ENCODE measurements around the gene IQGAP1.

IQGAP1 gene

DNA sequence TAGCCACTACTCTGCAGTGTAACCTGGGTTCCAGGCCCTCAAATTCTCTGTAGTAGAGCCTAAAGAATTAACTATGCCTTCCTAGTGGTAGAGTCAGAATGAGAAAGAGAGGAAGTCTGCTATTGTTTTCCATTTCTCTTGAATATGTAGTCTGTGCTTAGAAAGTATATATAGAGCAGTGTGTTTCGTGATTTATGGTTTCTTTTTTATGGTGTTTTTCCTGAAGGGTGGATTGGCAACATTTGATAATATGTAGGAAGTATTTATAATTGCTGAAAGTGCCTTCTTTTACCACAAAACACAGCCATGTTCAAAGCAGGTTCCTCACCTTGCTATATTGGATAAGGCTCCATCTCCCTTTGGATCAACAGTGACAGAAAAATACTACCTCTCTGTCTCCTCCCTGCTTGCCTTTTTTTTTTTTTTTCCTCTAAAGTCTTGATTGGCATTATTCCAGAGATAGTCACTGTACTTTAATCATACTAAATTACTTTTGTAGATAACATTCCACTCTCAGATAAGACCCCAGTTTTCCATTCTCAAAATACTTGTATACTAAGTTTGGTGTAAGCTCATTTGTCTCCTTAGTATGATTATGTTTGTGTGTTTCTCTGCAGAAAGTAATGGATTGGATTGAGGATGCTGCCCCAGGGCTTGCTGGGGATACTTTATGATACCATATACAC is 47.8 kb downstream of the IQGAP1 start:
- ChIA-PET POLR2A (interaction anchor here (2.6 kb wide), 1 partner anchor 48 kb away, joined by 12 read pairs; the partner anchor contains the start of gene IQGAP1), CTCF (no interaction called here)
- no peak for DNase-seq (ENCODE audit: extremely low spot score)
- TF ChIP-seq CTBP1 (IDR thresholded peaks at IDR 0.05; ENCODE audit: borderline replicate concordance): no peak
- TF ChIP-seq FOXA1 (IDR thresholded peaks at IDR 0.05): no peak
- TF ChIP-seq ZNF384 (IDR thresholded peaks at IDR 0.05): no peak
- no peak for TF ChIP-seq BHLHE40 (IDR thresholded peaks at IDR 0.05; ENCODE audit: borderline replicate concordance)
- TF ChIP-seq NFRKB (IDR thresholded peaks at IDR 0.05): no peak
- no peak for TF ChIP-seq HDGF (IDR thresholded peaks at IDR 0.05; ENCODE audit: borderline replicate concordance)
- TF ChIP-seq, protein P1, sequence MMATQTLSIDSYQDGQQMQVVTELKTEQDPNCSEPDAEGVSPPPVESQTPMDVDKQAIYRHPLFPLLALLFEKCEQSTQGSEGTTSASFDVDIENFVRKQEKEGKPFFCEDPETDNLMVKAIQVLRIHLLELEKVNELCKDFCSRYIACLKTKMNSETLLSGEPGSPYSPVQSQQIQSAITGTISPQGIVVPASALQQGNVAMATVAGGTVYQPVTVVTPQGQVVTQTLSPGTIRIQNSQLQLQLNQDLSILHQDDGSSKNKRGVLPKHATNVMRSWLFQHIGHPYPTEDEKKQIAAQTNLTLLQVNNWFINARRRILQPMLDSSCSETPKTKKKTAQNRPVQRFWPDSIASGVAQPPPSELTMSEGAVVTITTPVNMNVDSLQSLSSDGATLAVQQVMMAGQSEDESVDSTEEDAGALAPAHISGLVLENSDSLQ (IDR thresholded peaks at IDR 0.05): no peak
- TF ChIP-seq ARNT (IDR thresholded peaks at IDR 0.05): no peak
- no peak for TF ChIP-seq SP1 (IDR thresholded peaks at IDR 0.05)

DNA sequence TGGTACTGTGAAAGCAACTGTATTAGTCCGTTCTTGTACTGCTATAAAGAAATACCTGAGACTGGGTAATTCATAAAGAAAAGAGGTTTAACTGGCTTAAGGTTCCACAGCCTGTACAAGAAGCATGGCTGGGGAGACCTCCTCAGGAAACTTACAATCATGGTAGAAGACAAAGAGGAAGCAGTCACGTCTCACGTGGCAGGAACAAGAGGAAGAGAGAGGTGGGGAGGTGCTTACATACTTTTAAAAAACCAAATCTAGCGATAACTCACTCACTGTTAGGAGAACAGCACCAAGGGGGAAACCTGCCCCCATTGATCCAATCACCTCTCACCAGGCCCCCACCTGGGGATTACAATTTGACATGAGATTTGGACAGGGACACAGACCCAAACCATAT is 48.9 kb downstream of the IQGAP1 start:
- TF ChIP-seq FOXK2 (IDR thresholded peaks at IDR 0.05) (no peak), CTBP1 (IDR thresholded peaks at IDR 0.05; ENCODE audit: borderline replicate concordance) (no peak)
- ChIA-PET CTCF (no interaction called here), POLR2A (interaction anchor here (2.6 kb wide), 1 partner anchor 49 kb away, joined by 12 read pairs; the partner anchor contains the start of gene IQGAP1)
- DNase-seq (ENCODE audit: extremely low spot score): no peak

DNA sequence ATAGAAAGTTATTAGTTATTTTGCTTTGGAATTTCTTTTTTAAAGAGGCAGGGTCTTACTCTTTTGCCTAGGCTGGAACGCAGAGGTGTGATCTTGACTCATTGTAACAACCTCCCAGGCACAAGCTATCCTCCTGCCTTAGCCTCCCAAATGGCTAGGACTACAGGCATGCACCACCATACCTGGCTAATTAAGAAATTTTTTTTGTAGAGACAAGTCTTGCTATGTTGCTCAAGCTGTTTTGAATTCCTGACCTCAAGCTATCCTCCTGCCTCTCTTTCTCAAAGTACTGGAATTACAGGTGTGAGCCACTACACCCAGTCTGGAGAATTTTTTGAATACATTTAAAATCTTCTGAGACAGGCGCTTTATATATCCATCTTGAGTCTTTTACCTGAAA is 49.5 kb downstream of the IQGAP1 start:
- TF ChIP-seq NFRKB (IDR thresholded peaks at IDR 0.05) (no peak), SUZ12 (IDR thresholded peaks at IDR 0.05) (no peak), HDGF (IDR thresholded peaks at IDR 0.05; ENCODE audit: borderline replicate concordance) (no peak), ZNF384 (IDR thresholded peaks at IDR 0.05) (no peak), FOXK2 (IDR thresholded peaks at IDR 0.05) (no peak), BHLHE40 (IDR thresholded peaks at IDR 0.05; ENCODE audit: borderline replicate concordance) (no peak), FOXA1 (IDR thresholded peaks at IDR 0.05) (no peak), FOXM1 (IDR thresholded peaks at IDR 0.05; ENCODE audit: borderline replicate concordance) (no peak), CTBP1 (IDR thresholded peaks at IDR 0.05; ENCODE audit: borderline replicate concordance) (no peak), TARDBP (IDR thresholded peaks at IDR 0.05) (no peak), ARNT (IDR thresholded peaks at IDR 0.05) (no peak), ELF4 (IDR thresholded peaks at IDR 0.05) (no peak), L3MBTL2 (conservative IDR thresholded peaks at IDR 0.05) (no peak)
- TF ChIP-seq, protein P1 (IDR thresholded peaks at IDR 0.05): no peak
- no peak for DNase-seq (ENCODE audit: extremely low spot score)
- ChIA-PET CTCF (no interaction called here), POLR2A (interaction anchor here (2.6 kb wide), 1 partner anchor 50 kb away, joined by 12 read pairs; the partner anchor contains the start of gene IQGAP1)

DNA sequence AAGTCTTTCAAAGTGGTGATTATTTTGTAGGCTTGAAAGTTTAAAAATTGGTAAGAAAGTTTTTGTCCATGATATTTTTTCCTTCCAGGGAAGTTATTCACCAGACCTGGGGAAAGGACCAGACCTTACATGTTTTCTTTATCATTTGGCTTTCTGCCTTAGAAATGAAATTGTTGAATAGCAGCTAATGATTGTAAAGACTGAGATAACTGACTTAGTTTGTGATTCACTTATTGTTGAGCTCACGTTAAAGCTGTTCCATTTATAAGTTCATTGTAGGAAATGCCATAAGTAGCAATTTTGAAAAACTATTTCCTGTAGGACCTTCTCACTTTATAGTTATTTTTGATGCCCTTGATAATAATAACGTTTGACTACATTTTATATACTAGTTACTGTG is 51.9 kb downstream of the IQGAP1 start:
- TF ChIP-seq, protein P1 (IDR thresholded peaks at IDR 0.05): no peak
- TF ChIP-seq ZNF384 (IDR thresholded peaks at IDR 0.05) (no peak), ARNT (IDR thresholded peaks at IDR 0.05) (no peak), HDGF (IDR thresholded peaks at IDR 0.05; ENCODE audit: borderline replicate concordance) (no peak), TARDBP (IDR thresholded peaks at IDR 0.05) (no peak), BHLHE40 (IDR thresholded peaks at IDR 0.05; ENCODE audit: borderline replicate concordance) (no peak), SP1 (IDR thresholded peaks at IDR 0.05) (no peak), FOXM1 (IDR thresholded peaks at IDR 0.05; ENCODE audit: borderline replicate concordance) (no peak)
- ChIA-PET POLR2A (interaction anchor here (1.3 kb wide), 1 partner anchor 52 kb away, joined by 3 read pairs; the partner anchor contains the start of gene IQGAP1), CTCF (interaction anchor here (1.0 kb wide), 1 partner anchor 8 kb away, joined by 5 read pairs; no protein-coding TSS in a partner anchor)
- DNase-seq (ENCODE audit: extremely low spot score): no peak

DNA sequence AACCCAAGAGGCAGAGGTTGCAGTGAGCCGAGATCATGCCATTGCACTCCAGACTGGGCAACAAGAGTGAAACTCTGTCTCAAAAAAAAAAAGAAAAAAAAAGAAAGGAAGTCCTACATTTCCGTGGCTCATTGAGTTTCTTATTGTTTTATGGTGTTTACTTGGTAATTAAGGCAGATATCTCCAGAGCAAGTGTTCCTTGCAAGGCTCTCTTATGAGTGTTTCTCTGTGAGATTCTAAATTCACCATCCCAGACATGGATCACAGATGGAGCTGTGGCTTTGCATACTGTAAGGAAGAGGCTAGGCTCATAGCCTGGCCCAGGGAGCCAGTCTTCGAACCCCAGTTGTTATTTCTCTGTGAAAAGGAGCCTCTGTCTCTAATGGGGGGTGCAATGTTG is 53.0 kb downstream of the IQGAP1 start:
- no peak for DNase-seq (ENCODE audit: extremely low spot score)
- CTCF ChIA-PET: no interaction called here
- POLR2A ChIA-PET: no interaction called here
- TF ChIP-seq, protein P1 (IDR thresholded peaks at IDR 0.05): no peak
- no peak for TF ChIP-seq L3MBTL2 (conservative IDR thresholded peaks at IDR 0.05)
- no peak for TF ChIP-seq CTBP1 (IDR thresholded peaks at IDR 0.05; ENCODE audit: borderline replicate concordance)
- TF ChIP-seq ZNF384 (IDR thresholded peaks at IDR 0.05): no peak
- no peak for TF ChIP-seq ARNT (IDR thresholded peaks at IDR 0.05)
- no peak for TF ChIP-seq BHLHE40 (IDR thresholded peaks at IDR 0.05; ENCODE audit: borderline replicate concordance)
- no peak for TF ChIP-seq NFRKB (IDR thresholded peaks at IDR 0.05)
- TF ChIP-seq HDGF (IDR thresholded peaks at IDR 0.05; ENCODE audit: borderline replicate concordance): no peak
- TF ChIP-seq SP1 (IDR thresholded peaks at IDR 0.05): no peak
- no peak for TF ChIP-seq FOXM1 (IDR thresholded peaks at IDR 0.05; ENCODE audit: borderline replicate concordance)
- no peak for TF ChIP-seq LEF1 (IDR thresholded peaks at IDR 0.05; ENCODE audit: borderline replicate concordance)
- no peak for TF ChIP-seq FOXA1 (IDR thresholded peaks at IDR 0.05)
- TF ChIP-seq SUZ12 (IDR thresholded peaks at IDR 0.05): no peak
- no peak for TF ChIP-seq FOXK2 (IDR thresholded peaks at IDR 0.05)
- no peak for TF ChIP-seq TARDBP (IDR thresholded peaks at IDR 0.05)

DNA sequence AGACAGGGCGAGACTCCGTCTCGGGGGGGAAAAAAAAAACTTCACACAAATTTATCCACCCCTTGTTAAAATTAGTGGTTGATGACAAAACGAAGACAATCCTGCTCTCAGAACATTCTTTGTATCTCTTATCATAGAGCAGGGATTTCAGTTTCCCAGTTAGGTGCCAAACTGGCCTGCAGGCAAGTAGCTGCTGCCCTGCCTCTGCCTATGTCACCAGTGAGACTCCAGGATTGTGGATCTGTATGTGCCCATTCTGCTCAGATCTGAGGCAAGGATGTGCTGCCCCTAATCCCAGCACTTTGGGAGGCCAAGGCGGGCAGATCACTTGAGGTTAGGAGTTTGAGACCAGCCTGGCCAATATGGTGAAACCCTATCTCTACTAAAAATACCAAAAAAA is 54.4 kb downstream of the IQGAP1 start:
- ChIA-PET CTCF (no interaction called here), POLR2A (no interaction called here)
- no peak for DNase-seq (ENCODE audit: extremely low spot score)
- no peak for TF ChIP-seq TARDBP (IDR thresholded peaks at IDR 0.05)
- TF ChIP-seq FOXM1 (IDR thresholded peaks at IDR 0.05; ENCODE audit: borderline replicate concordance): no peak
- TF ChIP-seq, protein P1 (IDR thresholded peaks at IDR 0.05): no peak
- TF ChIP-seq SP1 (IDR thresholded peaks at IDR 0.05): no peak
- no peak for TF ChIP-seq L3MBTL2 (conservative IDR thresholded peaks at IDR 0.05)
- no peak for TF ChIP-seq NFRKB (IDR thresholded peaks at IDR 0.05)
- TF ChIP-seq HDGF (IDR thresholded peaks at IDR 0.05; ENCODE audit: borderline replicate concordance): no peak
- no peak for TF ChIP-seq ARNT (IDR thresholded peaks at IDR 0.05)
- no peak for TF ChIP-seq ZNF384 (IDR thresholded peaks at IDR 0.05)
- no peak for TF ChIP-seq LEF1 (IDR thresholded peaks at IDR 0.05; ENCODE audit: borderline replicate concordance)

All from HEK293T (cell line).